Peyer's patch (tissue), 4 donors: ENCODE measurements around the gene RHOF.

Source experiments
- CTCF ChIP-seq, 6 experiments: fragments of 450-650 bp in 4 of 6; fragments of 200-600 bp in 2 of 6; sonication (generic) in 1 of 6; IDR thresholded peaks; one replicate each; pipeline ENCODE4 v1.5.1; 2017 to 2019; ENCODE audit warnings: antibody characterized with exemption in 6 of 6, mild to moderate bottlenecking in 3 of 6, moderate library complexity in 1 of 6
- POLR2A ChIP-seq, 2 donors: fragments of 450-650 bp; IDR thresholded peaks; one replicate each; pipeline ENCODE4 v1.5.1; 2017; ENCODE audit warnings: antibody characterized with exemption in 2 of 2, mild to moderate bottlenecking in 2 of 2, moderate library complexity in 2 of 2

- TF ChIP-seq POLR2A (IDR thresholded peaks at IDR 0.05) (peak in 1 of 2 donors; percentile 73), CTCF (IDR thresholded peaks at IDR 0.05) (no peak)
These were observed 1.6 kb downstream of the RHOF start for GRCh38 chr12:121791671-121792551.
